GM23338 (cell line): ENCODE measurements around the gene MPC2. TPM values are rescaled to one million over a fixed set of nuclear protein-coding genes. Genes with fewer than 3 reads are reported as not detected.

Source experiments
- ATAC-seq: fragments of 200-7000 bp; cut with Tn5 transposase; 3 replicates; pipeline ENCODE4 v1.9.1; 2020
- DNase-seq: peaks from one replicate; pipeline ENCODE4 v3.0.0-alpha.2; 2015; ENCODE audit warnings: low spot score
- H2AFZ ChIP-seq: fragments of 200-600 bp; sonication (generic); 2 replicates; pipeline ENCODE4 v1.8.0; 2016; ENCODE audit warnings: antibody characterized with exemption, mild to moderate bottlenecking, moderate library complexity
- H3F3A ChIP-seq: fragments of 200-600 bp; sonication (generic); replicated peaks from 2 replicates; pipeline ENCODE4 v1.8.0; 2017; ENCODE audit warnings: antibody characterized with exemption, mixed run types, low read depth
- H3K27ac ChIP-seq: fragments of 200-600 bp; sonication (generic); 2 replicates; pipeline ENCODE4 v1.6.1; 2016; ENCODE audit warnings: low read depth
- H3K27me3 ChIP-seq: fragments of 200-600 bp; sonication (generic); 2 replicates; pipeline ENCODE4 v1.8.0; 2016; ENCODE audit warnings: mild to moderate bottlenecking, mixed run types, moderate library complexity; ENCODE audit not compliant: insufficient read depth
- H3K36me3 ChIP-seq: fragments of 200-600 bp; sonication (generic); 2 replicates; pipeline ENCODE4 v1.8.0; 2016; ENCODE audit warnings: mild to moderate bottlenecking; ENCODE audit not compliant: insufficient read depth
- H3K4me1 ChIP-seq: fragments of 200-600 bp; sonication (generic); 2 replicates; pipeline ENCODE4 v1.8.0; 2016; ENCODE audit warnings: mild to moderate bottlenecking, moderate library complexity; ENCODE audit not compliant: insufficient read depth
- H3K4me2 ChIP-seq: fragments of 200-600 bp; sonication (generic); 2 replicates; pipeline ENCODE4 v1.7.1; 2017; ENCODE audit warnings: mixed run types
- H3K4me3 ChIP-seq: fragments of 200-600 bp; sonication (generic); 2 replicates; pipeline ENCODE4 v1.6.1; 2016; ENCODE audit warnings: mixed run types
- H3K79me2 ChIP-seq: fragments of 200-600 bp; sonication (generic); replicated peaks from 2 replicates; pipeline ENCODE4 v1.8.0; 2017; ENCODE audit warnings: mild to moderate bottlenecking; ENCODE audit not compliant: insufficient read depth
- H3K9me2 ChIP-seq: fragments of 200-600 bp; sonication (generic); 2 replicates; pipeline ENCODE4 v1.8.0; 2017; ENCODE audit not compliant: insufficient read depth
- H4K20me1 ChIP-seq: fragments of 200-600 bp; sonication (generic); replicated peaks from 2 replicates; pipeline ENCODE4 v1.8.0; 2017; ENCODE audit warnings: mild to moderate bottlenecking; ENCODE audit not compliant: insufficient read depth
- H3K27ac Mint-ChIP-seq: 2 replicates; pipeline ENCODE4 v1.8.0; 2020; ENCODE audit warnings: inconsistent platforms, mild to moderate bottlenecking, moderate library complexity, mixed read lengths
- H3K27me3 Mint-ChIP-seq: 3 replicates; pipeline ENCODE4 v1.8.0; 2022; ENCODE audit warnings: low read depth, mild to moderate bottlenecking, moderate library complexity, mixed read lengths, inconsistent platforms; ENCODE audit not compliant: insufficient read depth, poor library complexity
- H3K36me3 Mint-ChIP-seq: 3 replicates; pipeline ENCODE4 v1.8.0; 2021; ENCODE audit warnings: low read depth, mild to moderate bottlenecking, inconsistent platforms, moderate library complexity, mixed read lengths
- H3K4me1 Mint-ChIP-seq: 3 replicates; pipeline ENCODE4 v1.8.0; 2020; ENCODE audit warnings: mild to moderate bottlenecking, inconsistent platforms, mixed read lengths
- H3K4me3 Mint-ChIP-seq: 3 replicates; pipeline ENCODE4 v1.8.0; 2021; ENCODE audit warnings: moderate library complexity, mild to moderate bottlenecking, inconsistent platforms, mixed read lengths
- H3K9me3 Mint-ChIP-seq: 3 replicates; pipeline ENCODE4 v1.8.0; 2020; ENCODE audit warnings: moderate library complexity, mild to moderate bottlenecking, inconsistent platforms, mixed read lengths
- EZH2 ChIP-seq: fragments of 200-600 bp; sonication (generic); IDR thresholded peaks from one replicate; pipeline ENCODE4 v1.8.0; 2017; ENCODE audit warnings: antibody characterized with exemption, mild to moderate bottlenecking, low read depth; ENCODE audit not compliant: unreplicated experiment
- EZH2phosphoT487 ChIP-seq: fragments of 200-600 bp; sonication (generic); IDR thresholded peaks from one replicate; pipeline ENCODE4 v1.8.1; 2018; ENCODE audit warnings: antibody characterized with exemption; ENCODE audit not compliant: unreplicated experiment
- JUNB ChIP-seq: IDR thresholded peaks from one replicate; pipeline ENCODE4 v1.6.1; 2016; ENCODE audit warnings: antibody characterized with exemption; ENCODE audit not compliant: unreplicated experiment
- NANOG ChIP-seq: IDR thresholded peaks from 2 replicates; pipeline ENCODE4 v1.6.1; 2016; ENCODE audit warnings: antibody characterized with exemption, borderline replicate concordance
- POLR2AphosphoS5 ChIP-seq: IDR thresholded peaks from 2 replicates; pipeline ENCODE4 v1.6.1; 2016; ENCODE audit warnings: antibody characterized with exemption, low read depth
- ZNF331 ChIP-seq: fragments of 250-450 bp; sonication (Bioruptor Pico); IDR thresholded peaks from 2 replicates; pipeline ENCODE4 v1.5.0; 2020; ENCODE audit warnings: low read depth, mild to moderate bottlenecking, moderate library complexity
- polyA plus RNA-seq: library from polyadenylated mRNA; unstranded; fragments of >200 nt; fragmentation: Nextera tagmentation; extraction: Ambion mirVana; gene quantifications from 2 replicates; pipeline ENCODE4 v1.2.1, GENCODE V29; 2016
- total RNA-seq: library from RNA; depleted of rRNA; stranded (reverse); fragments of >200 nt; shearing (Covaris generic); gene quantifications from 2 replicates; pipeline ENCODE4 v1.2.3, GENCODE V29; 2014
- TF ChIP-seq, protein P1 (sequence below): fragments of 250-450 bp; sonication (Bioruptor Pico); IDR thresholded peaks from 2 replicates; pipeline ENCODE4 v1.5.0; 2020; ENCODE audit warnings: mild to moderate bottlenecking, moderate library complexity

MPC2 gene
- total and polyA plus RNA-seq, 2 experiments from 2014 or later: 21.6 to 76.9 TPM

DNA sequence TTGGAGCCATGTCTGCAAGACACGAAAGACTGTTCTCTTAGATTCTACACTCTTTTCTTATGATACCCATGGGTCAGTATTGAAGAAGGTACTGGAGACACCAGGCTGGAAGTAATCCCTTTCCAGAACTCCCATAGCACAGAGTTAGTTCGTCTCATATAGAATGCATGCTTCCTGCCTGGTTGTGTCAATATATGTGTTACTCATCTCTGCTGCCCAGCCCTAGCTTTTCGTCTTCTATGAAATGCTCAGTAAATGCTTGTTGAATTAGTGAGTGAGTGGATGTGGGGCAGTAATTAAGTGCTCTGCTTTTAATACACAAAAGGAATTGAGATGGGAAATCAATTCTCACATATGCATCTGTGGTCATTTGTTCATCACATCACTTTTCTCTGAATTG lies 55.1 kb downstream of the MPC2 start:
- Mint-ChIP-seq H3K4me3 (no peak overlapping the region), H3K27ac (no peak overlapping the region), H3K27me3 (no peaks in the 10 kb centered on the region), H3K4me1 (no peaks in the 10 kb centered on the region), H3K9me3 (peaks cover 6% of the 10 kb centered on the region; the same call in 2 of the 3 replicates), H3K36me3 (peaks cover 5% of the 10 kb centered on the region; the same call in 1 of the 3 replicates)
- H2AFZ ChIP-seq: no peak overlapping the region
- no peaks in the 10 kb centered on the region for H3K27me3 ChIP-seq
- H3K9me2 ChIP-seq: peaks cover 2% of the 10 kb centered on the region; the same call in 1 of the 2 replicates
- no peaks in the 10 kb centered on the region for H3K36me3 ChIP-seq
- H3K4me2 ChIP-seq: no peak overlapping the region
- no peaks in the 10 kb centered on the region for H3K4me1 ChIP-seq
- DNase-seq: no peak
- no peaks in the 10 kb centered on the region for H4K20me1 ChIP-seq
- H3K27ac ChIP-seq: no peak overlapping the region
- H3K4me3 ChIP-seq: no peak overlapping the region
- TF ChIP-seq POLR2AphosphoS5 (no peak), JUNB (no peak)
- TF ChIP-seq, protein P1, sequence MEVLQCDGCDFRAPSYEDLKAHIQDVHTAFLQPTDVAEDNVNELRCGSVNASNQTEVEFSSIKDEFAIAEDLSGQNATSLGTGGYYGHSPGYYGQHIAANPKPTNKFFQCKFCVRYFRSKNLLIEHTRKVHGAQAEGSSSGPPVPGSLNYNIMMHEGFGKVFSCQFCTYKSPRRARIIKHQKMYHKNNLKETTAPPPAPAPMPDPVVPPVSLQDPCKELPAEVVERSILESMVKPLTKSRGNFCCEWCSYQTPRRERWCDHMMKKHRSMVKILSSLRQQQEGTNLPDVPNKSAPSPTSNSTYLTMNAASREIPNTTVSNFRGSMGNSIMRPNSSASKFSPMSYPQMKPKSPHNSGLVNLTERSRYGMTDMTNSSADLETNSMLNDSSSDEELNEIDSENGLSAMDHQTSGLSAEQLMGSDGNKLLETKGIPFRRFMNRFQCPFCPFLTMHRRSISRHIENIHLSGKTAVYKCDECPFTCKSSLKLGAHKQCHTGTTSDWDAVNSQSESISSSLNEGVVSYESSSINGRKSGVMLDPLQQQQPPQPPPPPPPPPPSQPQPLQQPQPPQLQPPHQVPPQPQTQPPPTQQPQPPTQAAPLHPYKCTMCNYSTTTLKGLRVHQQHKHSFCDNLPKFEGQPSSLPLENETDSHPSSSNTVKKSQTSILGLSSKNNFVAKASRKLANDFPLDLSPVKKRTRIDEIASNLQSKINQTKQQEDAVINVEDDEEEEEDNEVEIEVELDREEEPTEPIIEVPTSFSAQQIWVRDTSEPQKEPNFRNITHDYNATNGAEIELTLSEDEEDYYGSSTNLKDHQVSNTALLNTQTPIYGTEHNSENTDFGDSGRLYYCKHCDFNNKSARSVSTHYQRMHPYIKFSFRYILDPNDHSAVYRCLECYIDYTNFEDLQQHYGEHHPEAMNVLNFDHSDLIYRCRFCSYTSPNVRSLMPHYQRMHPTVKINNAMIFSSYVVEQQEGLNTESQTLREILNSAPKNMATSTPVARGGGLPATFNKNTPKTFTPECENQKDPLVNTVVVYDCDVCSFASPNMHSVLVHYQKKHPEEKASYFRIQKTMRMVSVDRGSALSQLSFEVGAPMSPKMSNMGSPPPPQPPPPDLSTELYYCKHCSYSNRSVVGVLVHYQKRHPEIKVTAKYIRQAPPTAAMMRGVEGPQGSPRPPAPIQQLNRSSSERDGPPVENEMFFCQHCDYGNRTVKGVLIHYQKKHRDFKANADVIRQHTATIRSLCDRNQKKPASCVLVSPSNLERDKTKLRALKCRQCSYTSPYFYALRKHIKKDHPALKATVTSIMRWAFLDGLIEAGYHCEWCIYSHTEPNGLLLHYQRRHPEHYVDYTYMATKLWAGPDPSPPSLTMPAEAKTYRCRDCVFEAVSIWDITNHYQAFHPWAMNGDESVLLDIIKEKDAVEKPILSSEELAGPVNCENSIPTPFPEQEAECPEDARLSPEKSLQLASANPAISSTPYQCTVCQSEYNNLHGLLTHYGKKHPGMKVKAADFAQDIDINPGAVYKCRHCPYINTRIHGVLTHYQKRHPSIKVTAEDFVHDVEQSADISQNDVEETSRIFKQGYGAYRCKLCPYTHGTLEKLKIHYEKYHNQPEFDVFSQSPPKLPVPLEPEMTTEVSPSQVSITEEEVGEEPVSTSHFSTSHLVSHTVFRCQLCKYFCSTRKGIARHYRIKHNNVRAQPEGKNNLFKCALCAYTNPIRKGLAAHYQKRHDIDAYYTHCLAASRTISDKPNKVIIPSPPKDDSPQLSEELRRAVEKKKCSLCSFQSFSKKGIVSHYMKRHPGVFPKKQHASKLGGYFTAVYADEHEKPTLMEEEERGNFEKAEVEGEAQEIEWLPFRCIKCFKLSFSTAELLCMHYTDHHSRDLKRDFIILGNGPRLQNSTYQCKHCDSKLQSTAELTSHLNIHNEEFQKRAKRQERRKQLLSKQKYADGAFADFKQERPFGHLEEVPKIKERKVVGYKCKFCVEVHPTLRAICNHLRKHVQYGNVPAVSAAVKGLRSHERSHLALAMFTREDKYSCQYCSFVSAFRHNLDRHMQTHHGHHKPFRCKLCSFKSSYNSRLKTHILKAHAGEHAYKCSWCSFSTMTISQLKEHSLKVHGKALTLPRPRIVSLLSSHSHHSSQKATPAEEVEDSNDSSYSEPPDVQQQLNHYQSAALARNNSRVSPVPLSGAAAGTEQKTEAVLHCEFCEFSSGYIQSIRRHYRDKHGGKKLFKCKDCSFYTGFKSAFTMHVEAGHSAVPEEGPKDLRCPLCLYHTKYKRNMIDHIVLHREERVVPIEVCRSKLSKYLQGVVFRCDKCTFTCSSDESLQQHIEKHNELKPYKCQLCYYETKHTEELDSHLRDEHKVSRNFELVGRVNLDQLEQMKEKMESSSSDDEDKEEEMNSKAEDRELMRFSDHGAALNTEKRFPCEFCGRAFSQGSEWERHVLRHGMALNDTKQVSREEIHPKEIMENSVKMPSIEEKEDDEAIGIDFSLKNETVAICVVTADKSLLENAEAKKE (CRISPR knock-in tag): no peak
- ATAC-seq: no peak
- no peaks in the 10 kb centered on the region for H3K79me2 ChIP-seq
- no peaks in the 10 kb centered on the region for H3F3A ChIP-seq

- H3K36me3 ChIP-seq: no peaks in the 10 kb centered on the region
- no peak overlapping the region for H2AFZ ChIP-seq
- Mint-ChIP-seq H3K27me3 (no peaks in the 10 kb centered on the region), H3K36me3 (peaks cover 2% of the 10 kb centered on the region; the same call in 1 of the 3 replicates), H3K9me3 (peaks cover 3% of the 10 kb centered on the region; the same call in 2 of the 3 replicates), H3K27ac (no peak overlapping the region), H3K4me3 (no peak overlapping the region), H3K4me1 (no peaks in the 10 kb centered on the region)
- H4K20me1 ChIP-seq: no peaks in the 10 kb centered on the region
- no peak overlapping the region for H3K27ac ChIP-seq
- no peak for TF ChIP-seq ZNF331
- no peak for TF ChIP-seq EZH2phosphoT487
- TF ChIP-seq NANOG: no peak
- TF ChIP-seq EZH2: no peak
- DNase-seq: no peak
- H3K4me1 ChIP-seq: no peaks in the 10 kb centered on the region
- H3K4me2 ChIP-seq: no peak overlapping the region
- H3F3A ChIP-seq: no peaks in the 10 kb centered on the region
- no peaks in the 10 kb centered on the region for H3K79me2 ChIP-seq
- H3K4me3 ChIP-seq: no peak overlapping the region
- no peaks in the 10 kb centered on the region for H3K27me3 ChIP-seq
- H3K9me2 ChIP-seq: peaks cover 2% of the 10 kb centered on the region; the same call in 1 of the 2 replicates
- ATAC-seq: no peak
Observed at GRCh38 chr1:167881069-167881468, 55.8 kb downstream of the MPC2 start.
